NCI-H524 (cell line): ENCODE data around the gene ALKBH7.
A peak's percentile ranks its signal among the peaks of the same experiment; 100 is the strongest.

Experiments
- DNase-seq, 2 experiments: peaks; one replicate each; lab custom pipeline; 2025; lab: John Stamatoyannopoulos, UW

ALKBH7 gene

DNA sequence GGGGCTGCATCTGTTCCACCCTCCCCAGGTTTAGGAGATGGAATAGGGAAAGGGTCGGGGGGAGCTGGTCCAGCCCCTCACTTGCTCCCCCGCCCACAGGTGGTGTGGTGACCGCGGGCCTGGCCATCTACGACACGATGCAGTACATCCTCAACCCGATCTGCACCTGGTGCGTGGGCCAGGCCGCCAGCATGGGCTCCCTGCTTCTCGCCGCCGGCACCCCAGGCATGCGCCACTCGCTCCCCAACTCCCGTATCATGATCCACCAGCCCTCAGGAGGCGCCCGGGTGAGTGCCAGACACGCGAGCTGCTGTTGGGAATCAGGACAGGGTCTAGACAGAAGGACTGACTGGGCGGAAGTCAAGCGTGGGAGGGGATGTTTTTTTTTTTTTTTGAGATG lies 8.2 kb upstream of the ALKBH7 start:
- DNase-seq, result no peak

DNA sequence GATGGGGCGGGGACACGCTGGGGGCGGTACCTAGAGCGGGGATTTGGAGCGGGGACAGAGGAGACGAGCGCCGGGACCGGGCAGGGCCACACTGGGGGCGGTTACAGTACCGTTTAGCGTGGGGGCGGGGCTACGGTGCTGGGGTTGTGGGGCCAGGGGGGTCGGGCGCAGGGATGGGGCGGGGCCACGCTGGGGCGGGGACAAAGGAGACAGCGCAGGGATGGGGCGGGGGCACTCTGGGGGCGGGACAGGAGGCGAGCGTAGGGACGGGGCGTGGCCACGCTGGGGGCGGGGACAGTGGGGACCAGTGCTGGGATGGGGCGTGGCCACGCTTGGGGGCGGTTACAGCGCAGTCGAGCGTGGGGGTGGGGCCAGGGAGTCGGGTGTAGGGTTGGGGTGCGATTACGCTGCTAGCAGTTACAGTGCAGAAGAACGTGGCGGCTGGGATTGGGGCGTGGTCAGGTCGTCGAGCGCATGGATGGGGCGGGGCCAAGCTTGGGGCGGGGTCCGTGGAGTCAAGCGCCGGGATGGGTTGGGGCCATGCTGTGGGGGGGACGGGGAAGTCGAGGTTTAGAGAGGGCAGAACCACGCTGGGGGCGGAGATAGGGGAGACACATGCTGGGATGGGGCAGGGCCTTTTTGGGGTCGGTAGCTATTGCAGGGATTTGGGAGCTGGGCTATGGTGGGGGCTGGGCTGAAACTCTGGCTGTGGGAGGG lies 660 bp downstream of the ALKBH7 start:
- DNase-seq, result peak; percentile 95 to 97

DNA sequence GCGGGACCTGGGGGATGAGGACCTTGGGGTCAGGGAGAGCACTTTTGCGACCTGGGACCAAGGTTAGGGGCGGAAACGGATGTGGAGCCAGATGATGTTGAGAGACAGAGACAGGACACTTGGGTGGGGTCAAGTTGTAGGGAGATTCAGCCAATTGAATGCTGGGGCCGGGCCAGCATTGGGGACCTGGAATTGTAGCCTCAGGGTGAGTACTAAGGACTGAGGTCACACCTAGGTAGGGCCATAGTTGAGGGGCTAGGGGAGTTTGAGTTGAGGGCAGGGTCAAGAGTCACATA lies 1.2 kb downstream of the ALKBH7 start:
- DNase-seq, result no peak

DNA sequence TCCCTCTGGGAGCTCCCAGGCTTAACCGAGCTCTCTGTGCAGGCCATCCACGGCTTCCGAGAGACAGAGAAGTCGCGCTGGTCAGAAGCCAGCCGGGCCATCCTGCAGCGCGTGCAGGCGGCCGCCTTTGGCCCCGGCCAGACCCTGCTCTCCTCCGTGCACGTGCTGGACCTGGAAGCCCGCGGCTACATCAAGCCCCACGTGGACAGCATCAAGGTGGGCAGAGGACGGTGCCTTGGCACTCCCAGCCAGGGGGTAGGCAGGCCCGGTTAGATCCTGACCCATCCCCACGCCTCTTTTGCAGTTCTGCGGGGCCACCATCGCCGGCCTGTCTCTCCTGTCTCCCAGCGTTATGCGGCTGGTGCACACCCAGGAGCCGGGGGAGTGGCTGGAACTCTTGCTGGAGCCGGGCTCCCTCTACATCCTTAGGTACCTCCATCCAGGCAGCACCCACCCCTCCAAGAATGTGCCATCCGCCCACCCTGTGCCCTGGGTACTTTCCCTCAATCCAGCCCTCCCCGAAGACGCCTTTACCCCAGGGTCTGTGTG lies 1.6 kb downstream of the ALKBH7 start:
- DNase-seq, result no peak

DNA sequence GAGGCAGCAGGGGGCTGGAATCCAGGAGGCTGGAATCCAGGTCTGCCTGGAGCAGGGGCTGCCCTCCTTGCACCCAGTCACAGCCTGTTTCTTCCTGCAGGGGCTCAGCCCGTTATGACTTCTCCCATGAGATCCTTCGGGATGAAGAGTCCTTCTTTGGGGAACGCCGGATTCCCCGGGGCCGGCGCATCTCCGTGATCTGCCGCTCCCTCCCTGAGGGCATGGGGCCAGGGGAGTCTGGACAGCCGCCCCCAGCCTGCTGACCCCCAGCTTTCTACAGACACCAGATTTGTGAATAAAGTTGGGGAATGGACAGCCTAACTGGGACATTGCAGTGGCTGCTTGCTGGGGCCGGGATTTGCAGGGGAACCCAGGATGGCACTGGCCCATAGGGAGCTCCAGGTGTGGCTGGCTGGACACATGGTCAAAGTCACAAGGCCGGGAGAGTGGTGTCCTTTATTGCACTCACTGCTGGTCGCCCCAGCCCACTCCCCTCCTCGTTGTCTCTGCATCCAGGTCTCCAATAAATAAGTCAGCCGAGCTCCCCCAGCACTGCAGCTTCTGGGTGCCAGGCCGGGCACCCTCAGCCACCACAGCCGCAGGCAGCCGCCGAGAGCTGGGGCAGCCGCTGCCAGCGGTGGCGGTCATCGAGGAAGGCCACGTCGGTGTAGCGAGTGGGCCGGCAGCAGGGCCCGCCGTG lies 2.3 kb downstream of the ALKBH7 start:
- no peak for DNase-seq

DNA sequence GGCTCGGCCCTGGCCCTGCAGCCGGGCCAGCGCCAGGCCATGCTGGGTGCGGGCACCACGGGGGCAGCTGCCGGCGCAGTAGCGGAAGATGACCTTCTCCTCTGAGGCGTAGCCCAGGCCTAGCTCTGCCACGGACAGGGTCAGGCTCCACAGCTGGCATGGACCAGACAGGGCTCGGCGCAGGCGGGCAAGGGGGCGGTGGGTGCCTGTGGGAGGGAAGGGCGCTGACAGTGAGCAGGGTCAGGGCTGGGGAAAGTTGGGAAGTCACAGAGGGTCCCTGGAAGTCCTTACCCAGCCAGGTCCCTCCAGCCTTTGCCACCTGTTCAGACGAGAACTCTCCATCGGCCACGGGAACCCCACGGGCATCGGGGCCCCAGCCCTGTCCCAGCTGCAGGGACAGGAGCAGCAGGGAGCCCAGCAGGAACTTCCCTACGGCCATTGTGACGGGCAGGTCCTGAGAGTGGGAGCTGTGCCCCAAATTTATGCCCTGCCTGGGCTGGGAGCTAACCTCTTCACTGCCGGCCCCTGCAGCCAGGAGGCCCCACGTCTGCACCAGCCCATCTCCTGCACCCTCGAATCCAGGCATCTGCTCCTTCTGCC lies 2.9 kb downstream of the ALKBH7 start, which contains the start of gene PSPN:
Gene PSPN (minus strand): TSS at position 523 of the 600 bp plus-strand sequence. CDS start 84 bp downstream, at position 439.
- DNase-seq, result no peak

DNA sequence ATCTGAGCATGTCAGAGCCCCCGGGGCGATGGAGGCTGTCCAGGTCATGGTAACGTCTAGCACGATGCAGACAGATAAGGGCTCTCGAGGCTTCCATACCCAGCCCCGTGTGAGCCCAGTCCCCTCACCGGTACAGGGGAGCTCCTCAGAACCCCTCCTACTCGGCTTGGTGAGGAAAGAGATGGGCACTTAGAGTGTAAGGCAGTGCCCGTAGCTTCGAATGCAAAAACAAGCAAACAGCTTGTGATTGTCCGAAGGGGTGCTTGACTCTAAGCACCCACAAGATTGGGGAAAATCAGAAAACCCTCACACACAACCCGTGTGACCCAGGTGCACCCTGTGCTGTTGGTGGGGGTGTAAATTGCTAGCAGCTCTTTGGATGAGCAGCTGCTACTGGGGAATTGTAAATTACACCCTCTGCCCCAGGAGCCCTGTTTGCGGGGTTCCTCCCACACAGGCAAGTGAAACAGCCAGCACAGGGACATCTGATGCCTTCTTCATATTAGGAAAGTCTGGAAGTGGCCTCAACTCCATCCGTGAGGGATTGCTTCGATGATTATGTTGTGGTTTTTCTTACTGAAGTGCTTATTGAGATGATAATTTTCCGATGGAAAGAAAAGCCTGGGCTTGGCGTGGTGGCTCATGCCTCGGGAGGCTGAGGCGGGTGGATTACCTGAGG lies 4.1 kb downstream of the ALKBH7 start:
- no peak for DNase-seq

DNA sequence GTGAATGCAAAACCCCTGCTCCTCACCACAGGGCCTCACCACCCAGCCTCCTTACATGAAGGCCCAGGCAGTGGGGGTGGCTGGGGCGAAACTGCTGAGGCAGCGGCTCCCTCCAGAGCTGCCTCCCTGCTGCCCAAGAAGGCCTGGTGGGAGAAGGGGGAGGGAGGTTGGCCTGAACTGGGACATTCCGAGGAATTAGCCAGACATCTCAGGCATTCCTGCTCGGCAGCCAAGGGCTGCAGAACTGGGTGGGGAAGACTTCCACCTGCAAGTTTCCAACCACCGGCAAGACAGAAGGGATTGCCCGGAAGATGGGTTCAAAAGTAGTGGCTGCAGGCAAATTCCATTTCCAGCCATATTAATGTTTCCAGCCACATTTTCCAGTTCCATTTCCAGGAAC lies 5.4 kb downstream of the ALKBH7 start:
- DNase-seq, result no peak

DNA sequence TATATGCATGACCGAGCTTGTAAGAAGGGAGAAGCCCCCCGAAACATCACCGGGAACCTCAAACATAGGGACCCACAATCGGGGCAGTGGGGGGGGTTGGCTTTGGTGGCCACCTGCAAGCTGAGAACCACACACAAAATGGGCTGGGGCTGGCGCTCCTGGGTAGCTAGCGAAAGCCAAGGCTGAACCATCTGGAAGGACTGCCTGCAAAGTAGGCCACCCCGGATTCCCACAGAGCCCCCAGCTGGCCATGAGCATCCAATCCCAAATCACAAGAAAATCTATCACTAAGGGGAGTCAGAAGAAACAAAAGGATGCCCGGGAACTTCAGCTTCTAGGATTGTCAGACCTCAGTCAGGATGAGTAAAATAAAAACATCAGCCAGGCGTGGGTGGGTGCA lies 5.9 kb downstream of the ALKBH7 start:
- DNase-seq, result peak in 1 of 2 experiments; percentile 14

DNA sequence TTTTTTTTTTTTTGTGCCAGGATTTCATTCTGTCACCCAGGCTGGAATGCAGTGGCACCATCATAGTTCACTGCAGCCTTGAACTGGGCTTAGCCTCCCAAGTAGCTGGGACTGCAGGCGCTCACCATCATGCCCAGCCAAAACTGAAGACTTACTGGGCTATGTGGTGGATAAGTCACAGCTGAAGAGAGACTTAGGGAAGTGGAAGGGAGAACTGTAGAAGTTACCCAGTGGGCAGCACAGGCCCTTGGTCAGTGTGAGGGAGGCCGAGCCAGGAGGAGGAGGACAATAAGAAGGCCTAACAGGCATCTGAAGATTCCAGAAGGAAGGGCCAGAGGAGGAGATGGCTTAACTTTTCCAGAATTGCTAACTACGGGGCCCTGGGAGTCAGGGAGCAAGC lies 7.2 kb downstream of the ALKBH7 start:
- DNase-seq, result no peak

DNA sequence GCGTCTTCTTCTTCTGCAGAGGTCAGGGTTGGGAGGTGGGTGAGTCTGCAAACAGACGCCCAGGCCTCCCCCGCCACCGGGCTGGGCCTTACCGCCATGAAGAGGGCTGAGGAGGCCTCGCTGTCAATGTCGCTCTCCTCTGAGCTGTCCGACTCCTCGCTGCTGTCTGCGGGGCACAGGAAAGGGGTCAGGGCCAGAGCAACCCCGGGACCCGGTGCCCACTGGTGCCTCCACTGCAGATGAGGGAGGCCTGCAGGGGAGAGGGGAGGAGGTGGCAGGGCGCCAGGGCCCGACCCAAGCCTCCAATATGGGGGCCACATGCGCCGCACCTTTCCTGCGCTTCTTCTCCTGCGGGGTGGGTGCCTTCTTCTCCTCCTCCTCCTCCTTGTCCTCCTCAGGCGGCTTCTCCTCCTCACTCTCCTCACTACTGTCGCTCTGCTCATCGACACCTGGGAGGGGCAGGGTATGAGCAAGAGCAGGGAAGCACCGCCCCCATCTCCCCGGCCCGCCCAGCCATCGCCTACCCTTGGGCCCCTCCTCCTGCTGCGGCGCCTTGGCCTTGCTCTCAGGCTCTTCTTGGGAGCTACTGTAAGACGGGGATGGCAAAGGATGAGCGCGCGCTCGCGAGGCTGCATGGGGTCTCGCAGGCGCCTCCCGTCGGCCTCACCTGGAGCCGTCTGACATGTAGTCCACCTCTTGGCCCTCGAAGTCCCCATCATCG lies 8.6 kb downstream of the ALKBH7 start:
- DNase-seq, result no peak

DNA sequence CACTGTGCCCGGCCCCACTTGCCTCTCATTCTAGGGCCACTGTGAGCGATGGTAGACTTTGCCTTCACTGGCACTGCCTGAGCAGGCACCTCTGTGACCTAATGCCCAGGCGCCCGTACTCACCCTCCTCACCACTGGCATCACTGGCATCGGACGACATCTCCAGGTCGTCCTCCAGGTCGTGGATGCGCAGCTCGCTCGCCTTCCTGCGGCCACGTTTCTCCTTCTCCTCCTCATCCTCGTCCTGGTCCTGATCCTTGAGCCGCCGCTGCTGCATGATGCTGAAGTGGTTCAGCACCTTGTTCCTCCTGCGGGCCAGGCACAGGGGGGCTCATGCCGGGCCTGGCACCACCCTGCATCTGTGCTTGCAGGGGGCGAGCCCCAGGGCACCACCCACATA lies 10.6 kb downstream of the ALKBH7 start:
- no peak for DNase-seq

DNA sequence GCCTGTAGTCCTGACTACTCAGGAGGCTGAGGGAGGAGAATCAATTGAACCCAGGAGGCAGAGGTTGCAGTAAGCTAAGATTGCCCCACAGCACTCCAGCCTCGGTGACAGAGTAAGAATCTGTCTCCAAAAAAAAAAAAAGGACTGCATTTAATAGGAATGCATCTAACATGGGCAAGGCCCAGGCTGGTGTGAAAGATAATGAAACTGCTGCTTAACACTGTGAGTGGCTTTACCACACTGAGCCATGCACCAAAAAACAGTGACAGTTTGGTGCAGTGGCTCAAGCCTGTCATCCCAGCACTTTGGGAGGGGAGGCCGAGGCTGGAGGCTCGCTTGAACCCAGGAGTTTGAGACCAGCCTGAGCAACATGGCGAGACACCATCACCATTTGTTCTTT lies 11.8 kb downstream of the ALKBH7 start:
- DNase-seq, result no peak

DNA sequence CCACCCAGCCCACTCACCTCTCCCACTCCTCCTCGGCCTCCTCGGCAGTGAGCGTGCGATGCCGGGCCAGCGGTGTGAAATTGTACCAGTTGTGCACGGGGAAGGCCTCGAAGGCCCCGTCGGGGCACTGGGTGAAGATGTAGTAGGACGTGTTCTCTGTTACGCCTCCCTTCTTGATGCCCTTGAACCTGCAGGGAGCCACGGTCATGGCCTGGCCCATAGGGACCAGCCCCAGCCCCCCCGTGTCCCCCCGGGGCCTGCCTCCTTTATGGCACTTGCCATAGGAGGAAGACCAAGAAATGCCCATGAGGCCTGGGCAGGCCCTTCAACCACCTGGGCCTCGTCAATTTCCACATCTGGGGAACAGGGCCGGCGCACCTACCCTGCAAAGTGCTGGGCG lies 14.8 kb downstream of the ALKBH7 start:
- DNase-seq, result no peak

DNA sequence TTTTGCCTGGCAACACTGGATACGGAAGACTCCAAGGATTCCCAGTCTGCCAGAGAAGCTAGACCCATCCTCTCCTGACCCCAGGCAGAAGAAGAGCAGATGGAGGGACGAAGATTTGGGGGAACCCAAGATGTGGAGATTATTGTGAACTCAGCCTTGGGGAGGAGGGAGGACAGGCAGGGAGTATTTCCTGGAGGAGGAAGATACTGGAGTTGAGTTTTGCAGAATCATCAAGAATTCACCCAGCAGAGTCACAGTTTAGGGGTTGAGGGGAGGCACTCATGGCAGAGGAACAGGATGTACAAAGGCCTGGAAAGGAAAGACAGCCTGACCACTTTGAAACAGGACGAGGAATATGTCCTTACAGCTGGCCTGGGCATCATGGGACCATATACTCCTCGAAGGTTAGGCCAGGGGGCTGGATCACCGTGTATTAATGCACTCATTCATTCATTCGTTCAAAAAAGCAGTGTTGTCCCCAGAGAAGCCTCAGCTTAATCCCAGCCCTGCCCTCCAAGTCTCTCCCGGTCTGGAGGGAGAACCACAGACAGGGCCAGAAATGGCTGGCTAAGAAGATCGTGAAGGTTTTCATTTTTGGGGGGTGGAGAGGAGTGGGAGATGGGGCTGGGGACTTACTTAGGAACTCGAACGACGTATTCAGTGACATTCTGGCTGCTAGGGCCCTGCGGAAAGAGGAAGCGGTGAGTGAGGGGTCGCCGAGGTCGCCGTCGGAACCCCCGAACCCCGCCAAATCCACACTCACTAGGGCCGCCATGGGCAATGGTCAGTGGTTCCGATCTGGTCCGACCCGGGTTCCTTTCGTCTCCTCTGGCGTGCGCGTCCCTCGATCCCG lies 19.9 kb downstream of the ALKBH7 start:
- no peak for DNase-seq

DNA sequence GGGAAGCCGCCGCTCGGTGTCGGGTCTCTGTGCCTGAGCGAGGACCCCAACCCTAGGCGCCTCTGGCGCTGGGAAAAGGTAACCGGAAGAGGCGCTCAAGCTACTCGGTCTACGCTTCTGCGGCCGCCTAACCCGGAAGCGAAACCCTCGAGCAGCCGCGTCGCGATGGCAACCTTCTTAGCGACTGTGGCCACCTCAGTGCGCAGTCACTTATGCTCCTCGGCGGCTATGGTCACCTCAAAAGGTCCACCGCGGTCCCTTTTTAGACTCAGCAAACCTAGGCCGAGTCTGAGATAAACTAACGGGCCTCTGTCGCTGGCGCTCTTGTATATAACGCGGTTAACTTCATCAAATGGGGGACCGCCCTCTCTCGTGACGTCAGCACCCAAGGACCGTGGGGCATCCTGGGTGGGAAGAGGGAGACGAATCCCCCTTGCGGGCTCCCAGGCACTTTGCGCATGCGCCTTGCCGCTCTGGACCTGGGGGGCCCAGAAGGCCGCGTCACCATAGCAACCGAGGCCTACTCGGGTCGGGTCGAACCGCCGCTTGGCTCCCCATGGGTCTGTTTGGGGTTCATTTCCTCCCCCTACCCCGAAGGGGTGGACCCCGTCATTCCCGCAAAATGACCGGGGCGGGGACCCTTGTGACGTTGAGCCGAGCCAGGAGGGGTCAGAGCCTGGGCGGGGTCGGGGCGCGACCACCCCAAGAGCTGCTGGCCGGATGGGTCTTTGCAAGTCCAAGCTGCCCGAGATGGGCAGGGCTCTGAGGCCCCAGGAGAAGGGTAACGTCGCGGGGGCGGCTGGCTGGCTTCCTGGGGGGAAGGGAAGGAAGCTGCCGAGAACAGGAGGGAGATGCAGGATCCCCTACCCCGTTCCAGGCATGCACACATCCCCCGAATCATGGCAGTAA lies 20.7 kb downstream of the ALKBH7 start, which contains the start of gene GTF2F1:
Gene GTF2F1 (minus strand): TSS at position 91 of the 909 bp plus-strand sequence. CDS start 169 bp downstream, outside the sequence.
- peak; percentile 97 for DNase-seq

DNA sequence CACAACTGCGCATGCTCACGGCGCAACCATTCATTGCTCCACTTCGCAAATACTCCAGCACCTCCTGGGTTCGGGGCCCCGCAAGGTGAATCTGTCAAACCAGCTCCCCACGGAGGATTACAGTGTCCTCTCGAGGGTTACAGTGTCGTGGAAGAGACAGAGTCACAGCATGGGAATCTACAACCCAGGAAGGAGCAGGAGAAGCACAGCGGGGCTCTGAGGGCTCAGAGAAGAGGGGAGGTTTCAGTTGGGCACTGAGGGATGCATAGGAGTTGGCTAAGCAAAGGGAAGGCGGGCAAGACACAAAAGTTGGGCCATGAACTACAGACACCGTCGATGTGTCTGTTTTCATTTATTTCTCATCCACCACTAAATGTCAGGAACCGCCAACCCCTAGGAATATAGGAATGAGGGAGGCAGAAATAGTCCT lies 21.4 kb downstream of the ALKBH7 start:
- DNase-seq, result peak in 1 of 2 experiments; percentile 78

DNA sequence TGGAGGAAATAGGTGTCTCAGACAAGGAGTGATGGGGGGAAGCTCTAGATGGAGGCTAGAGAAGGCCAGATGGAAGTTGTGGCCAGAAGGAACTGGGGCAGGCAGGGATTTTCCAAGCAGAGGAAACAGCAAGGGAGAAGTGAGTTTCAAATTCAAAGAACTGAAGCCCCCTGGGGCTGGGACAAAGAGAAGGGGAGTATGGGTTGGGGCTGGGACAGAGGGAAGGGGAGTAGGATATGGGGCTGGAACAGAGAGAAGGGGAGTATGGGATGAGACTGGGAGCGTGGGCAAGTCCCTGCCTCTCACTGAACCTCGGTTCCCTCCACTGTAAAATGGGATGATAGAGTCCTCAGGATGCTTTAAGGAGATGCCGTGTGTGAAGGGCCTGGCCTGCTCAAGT lies 22.2 kb downstream of the ALKBH7 start:
- DNase-seq, result no peak

DNA sequence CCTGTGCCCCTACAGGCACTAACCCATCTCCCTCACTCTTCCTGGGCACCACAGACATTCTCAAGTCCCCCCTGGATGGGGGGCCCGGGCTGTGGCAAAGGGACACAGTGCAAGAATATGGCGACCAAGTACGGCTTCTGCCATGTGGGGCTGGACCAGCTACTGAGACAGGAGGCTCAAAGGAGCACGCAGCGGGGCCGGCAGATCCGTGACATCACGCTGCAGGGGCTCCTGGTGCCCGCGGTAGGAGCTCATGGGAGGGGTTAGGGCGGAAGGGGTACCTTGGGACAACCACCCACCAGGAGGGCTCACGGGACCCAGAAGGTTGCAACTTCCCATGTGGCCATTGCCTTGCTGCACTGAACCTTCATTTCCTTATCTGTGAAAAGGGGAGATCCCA lies 23.7 kb downstream of the ALKBH7 start:
- DNase-seq, result no peak
